ENCODE results near the gene POMT1. TPM values are rescaled to one million over a fixed set of nuclear protein-coding genes. Genes with fewer than 3 reads are reported as not detected.

Gene POMT1
- polyA plus RNA-seq, 1 of the 3 experiments (the other 2 are of a cell fraction), result 44.5 TPM

DNA sequence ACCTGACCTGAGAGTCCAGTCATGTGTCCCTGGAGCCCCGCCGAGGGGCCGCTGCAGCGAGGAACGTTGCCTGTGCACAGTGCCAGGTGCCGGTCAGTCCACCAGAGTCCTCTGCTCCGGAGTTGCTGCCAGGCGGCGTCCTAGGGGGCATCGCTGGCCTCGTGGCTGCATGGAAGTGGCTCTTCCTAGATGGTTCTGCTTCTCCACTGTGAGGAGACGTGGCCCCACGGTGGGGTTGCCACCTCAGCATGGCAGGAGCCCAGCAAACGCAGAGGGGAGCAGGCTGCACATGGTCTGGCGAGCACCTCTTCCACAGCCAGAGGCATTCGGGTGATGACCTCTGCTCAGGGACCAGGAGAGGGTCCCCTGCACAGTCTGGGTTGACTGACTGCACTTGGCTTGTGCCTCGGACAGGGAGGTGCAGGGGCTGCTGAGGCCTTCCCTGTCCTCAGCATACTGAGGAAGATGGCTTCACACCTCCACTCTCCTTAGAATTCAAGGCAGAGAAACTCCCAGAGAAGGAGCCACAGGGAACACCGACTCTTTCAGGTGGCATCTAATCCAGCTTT is 25.9 kb upstream of the POMT1 start (continued):
- TF ChIP-seq, protein P1, sequence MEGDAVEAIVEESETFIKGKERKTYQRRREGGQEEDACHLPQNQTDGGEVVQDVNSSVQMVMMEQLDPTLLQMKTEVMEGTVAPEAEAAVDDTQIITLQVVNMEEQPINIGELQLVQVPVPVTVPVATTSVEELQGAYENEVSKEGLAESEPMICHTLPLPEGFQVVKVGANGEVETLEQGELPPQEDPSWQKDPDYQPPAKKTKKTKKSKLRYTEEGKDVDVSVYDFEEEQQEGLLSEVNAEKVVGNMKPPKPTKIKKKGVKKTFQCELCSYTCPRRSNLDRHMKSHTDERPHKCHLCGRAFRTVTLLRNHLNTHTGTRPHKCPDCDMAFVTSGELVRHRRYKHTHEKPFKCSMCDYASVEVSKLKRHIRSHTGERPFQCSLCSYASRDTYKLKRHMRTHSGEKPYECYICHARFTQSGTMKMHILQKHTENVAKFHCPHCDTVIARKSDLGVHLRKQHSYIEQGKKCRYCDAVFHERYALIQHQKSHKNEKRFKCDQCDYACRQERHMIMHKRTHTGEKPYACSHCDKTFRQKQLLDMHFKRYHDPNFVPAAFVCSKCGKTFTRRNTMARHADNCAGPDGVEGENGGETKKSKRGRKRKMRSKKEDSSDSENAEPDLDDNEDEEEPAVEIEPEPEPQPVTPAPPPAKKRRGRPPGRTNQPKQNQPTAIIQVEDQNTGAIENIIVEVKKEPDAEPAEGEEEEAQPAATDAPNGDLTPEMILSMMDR (IDR thresholded peaks at IDR 0.05), result no peak
- TF ChIP-seq RAD21 (IDR thresholded peaks at IDR 0.05; ENCODE audit: low read length) (no peak), JUND (IDR thresholded peaks at IDR 0.05) (no peak), RXRA (IDR thresholded peaks at IDR 0.05; ENCODE audit: borderline replicate concordance, low read depth) (no peak), TAF1 (IDR thresholded peaks at IDR 0.05; ENCODE audit: borderline replicate concordance, low read depth, low read length) (no peak), MXI1 (IDR thresholded peaks at IDR 0.05; ENCODE audit: low read depth, low read length) (no peak), EP300 (IDR thresholded peaks at IDR 0.05; ENCODE audit: borderline replicate concordance in 1 of 2, low read depth in 1 of 2, low read length in 1 of 2) (no peak), MEF2A (IDR thresholded peaks at IDR 0.05; ENCODE audit: borderline replicate concordance, low read depth) (no peak), FOSL2 (IDR thresholded peaks at IDR 0.05; ENCODE audit: borderline replicate concordance, low read depth) (no peak), FOXM1 (IDR thresholded peaks at IDR 0.05; ENCODE audit: low read depth) (no peak), FOXJ3 (CRISPR knock-in tag; IDR thresholded peaks at IDR 0.05) (no peak)
- TF ChIP-seq, protein P2, sequence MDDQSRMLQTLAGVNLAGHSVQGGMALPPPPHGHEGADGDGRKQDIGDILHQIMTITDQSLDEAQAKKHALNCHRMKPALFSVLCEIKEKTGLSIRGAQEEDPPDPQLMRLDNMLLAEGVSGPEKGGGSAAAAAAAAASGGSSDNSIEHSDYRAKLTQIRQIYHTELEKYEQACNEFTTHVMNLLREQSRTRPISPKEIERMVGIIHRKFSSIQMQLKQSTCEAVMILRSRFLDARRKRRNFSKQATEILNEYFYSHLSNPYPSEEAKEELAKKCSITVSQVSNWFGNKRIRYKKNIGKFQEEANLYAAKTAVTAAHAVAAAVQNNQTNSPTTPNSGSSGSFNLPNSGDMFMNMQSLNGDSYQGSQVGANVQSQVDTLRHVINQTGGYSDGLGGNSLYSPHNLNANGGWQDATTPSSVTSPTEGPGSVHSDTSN (IDR thresholded peaks at IDR 0.05), result no peak

DNA sequence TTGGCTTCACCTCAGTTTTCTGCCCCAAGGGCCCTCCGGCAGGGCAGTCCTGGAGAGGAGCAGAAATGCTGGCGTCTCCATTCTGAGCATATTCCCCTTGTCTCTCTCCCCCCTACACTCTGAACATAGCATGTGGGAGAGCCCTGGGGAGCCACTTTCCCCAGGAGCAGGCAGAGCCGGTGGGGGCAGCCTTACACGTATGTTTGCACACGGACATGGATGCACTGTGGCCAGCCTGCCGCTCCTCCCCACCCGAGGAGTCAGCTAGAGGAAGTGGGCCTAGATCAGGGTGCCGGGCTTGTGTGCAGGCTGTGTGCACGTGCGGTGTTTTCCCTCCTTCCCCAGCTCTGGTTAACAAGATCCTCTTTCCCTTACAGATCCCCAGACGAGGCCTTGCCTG is 25.4 kb upstream of the POMT1 start:
- Histone ChIP-seq H3K4me3 (ENCODE audit: low read depth in 2 of 2, low read length in 1 of 2) (no peak overlapping the region), H3K4me1 (ENCODE audit: control insufficient read depth in 1 of 2, insufficient read depth in 2 of 2, low read depth in 1 of 2, low read length in 1 of 2) (no peaks in the 10 kb centered on the region; a peak in 1 of 4 replicates), H3K9me2 (no peaks in the 10 kb centered on the region), H3K27me3 (ENCODE audit: insufficient read depth) (no peaks in the 10 kb centered on the region), H3K36me3 (replicated peaks in 1 of 2; ENCODE audit: control insufficient read depth in 1 of 2, insufficient read depth in 2 of 2, low read length in 1 of 2) (peaks cover 56 to 90% of the 10 kb centered on the region in 2 experiments), H2AFZ (ENCODE audit: low read depth) (no peak overlapping the region), H3K4me2 (no peak overlapping the region), H3K79me2 (ENCODE audit: insufficient read depth) (peaks cover 46% of the 10 kb centered on the region), H3K27ac (ENCODE audit: low read depth in 2 of 2, low read length in 1 of 2) (no peak overlapping the region), H3K9ac (no peak overlapping the region), H4K20me1 (ENCODE audit: insufficient read depth) (peaks cover 59% of the 10 kb centered on the region), H3K9me3 (no peaks in the 10 kb centered on the region), H3F3A (replicated peaks; ENCODE audit: insufficient read depth) (peaks cover 6% of the 10 kb centered on the region)
- POLR2A ChIA-PET, result no interaction called here
- WGBS (ENCODE audit: low lambda C conversion rate), result 92% methylated on average over 5 of the region's 11 CpGs
- CTCF ChIA-PET, result interaction anchor here (0.7 to 6.0 kb wide), 27 partner anchors 8 to 264 kb away, joined by 3 to 50 read pairs (median 5); no protein-coding TSS in a partner anchor
- no peak for DNase-seq
- TF ChIP-seq TAF1 (IDR thresholded peaks at IDR 0.05; ENCODE audit: borderline replicate concordance, low read depth, low read length) (no peak), GABPA (IDR thresholded peaks at IDR 0.05; ENCODE audit: low read depth) (no peak), REST (IDR thresholded peaks at IDR 0.05; ENCODE audit: low read depth, low read length) (no peak), MXI1 (IDR thresholded peaks at IDR 0.05; ENCODE audit: low read depth, low read length) (no peak), FOSL2 (IDR thresholded peaks at IDR 0.05; ENCODE audit: borderline replicate concordance, low read depth) (no peak), NFIC (IDR thresholded peaks at IDR 0.05; ENCODE audit: borderline replicate concordance) (no peak), IRF3 (IDR thresholded peaks at IDR 0.05; ENCODE audit: low read depth, low read length) (no peak)
- TF ChIP-seq, protein P3, sequence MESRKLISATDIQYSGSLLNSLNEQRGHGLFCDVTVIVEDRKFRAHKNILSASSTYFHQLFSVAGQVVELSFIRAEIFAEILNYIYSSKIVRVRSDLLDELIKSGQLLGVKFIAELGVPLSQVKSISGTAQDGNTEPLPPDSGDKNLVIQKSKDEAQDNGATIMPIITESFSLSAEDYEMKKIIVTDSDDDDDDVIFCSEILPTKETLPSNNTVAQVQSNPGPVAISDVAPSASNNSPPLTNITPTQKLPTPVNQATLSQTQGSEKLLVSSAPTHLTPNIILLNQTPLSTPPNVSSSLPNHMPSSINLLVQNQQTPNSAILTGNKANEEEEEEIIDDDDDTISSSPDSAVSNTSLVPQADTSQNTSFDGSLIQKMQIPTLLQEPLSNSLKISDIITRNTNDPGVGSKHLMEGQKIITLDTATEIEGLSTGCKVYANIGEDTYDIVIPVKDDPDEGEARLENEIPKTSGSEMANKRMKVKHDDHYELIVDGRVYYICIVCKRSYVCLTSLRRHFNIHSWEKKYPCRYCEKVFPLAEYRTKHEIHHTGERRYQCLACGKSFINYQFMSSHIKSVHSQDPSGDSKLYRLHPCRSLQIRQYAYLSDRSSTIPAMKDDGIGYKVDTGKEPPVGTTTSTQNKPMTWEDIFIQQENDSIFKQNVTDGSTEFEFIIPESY (IDR thresholded peaks at IDR 0.05; ENCODE audit: borderline replicate concordance, low read depth), result no peak
- TF ChIP-seq, protein P2 (IDR thresholded peaks at IDR 0.05), result no peak
